Uterus (tissue), 4 donors: ENCODE measurements around the gene PCNX1. TPM values are rescaled to one million over a fixed set of nuclear protein-coding genes. Genes with fewer than 3 reads are reported as not detected.

Source experiments
- DNase-seq, 2 donors: peaks; one replicate each; pipeline ENCODE4 v3.0.0-alpha.2; 2019 to 2020
- H3K27ac ChIP-seq, 2 donors: fragments of 200-600 bp; sonication (generic); 1 replicate in 1 of 2; 2 replicates in 1 of 2; pipeline ENCODE4 v1.5.1; 2016 to 2018
- H3K27me3 ChIP-seq, 2 donors: fragments of 200-600 bp; sonication (generic); one replicate each; pipeline ENCODE4 v1.5.1; 2018 to 2019; ENCODE audit warnings: control low read depth in 1 of 2
- H3K36me3 ChIP-seq, 2 donors: fragments of 200-600 bp; sonication (generic); one replicate each; pipeline ENCODE4 v1.5.1; 2019; ENCODE audit warnings: control low read depth in 1 of 2
- H3K4me1 ChIP-seq, 2 donors: fragments of 200-600 bp; sonication (generic); one replicate each; pipeline ENCODE4 v1.5.1; 2018 to 2019; ENCODE audit warnings: control low read depth in 1 of 2
- H3K4me3 ChIP-seq, 2 donors: fragments of 200-600 bp; sonication (generic); 1 replicate in 1 of 2; 2 replicates in 1 of 2; pipeline ENCODE4 v1.5.1; 2018 to 2019; ENCODE audit warnings: mild to moderate bottlenecking in 1 of 2
- H3K9me3 ChIP-seq, 2 donors: fragments of 200-600 bp; sonication (generic); one replicate each; pipeline ENCODE4 v1.5.1; 2019; ENCODE audit warnings: control low read depth in 1 of 2
- POLR2A ChIP-seq, 2 donors: fragments of 450-650 bp; IDR thresholded peaks; one replicate each; pipeline ENCODE4 v1.6.1; 2016; ENCODE audit warnings: antibody characterized with exemption in 2 of 2, mild to moderate bottlenecking in 1 of 2, moderate library complexity in 1 of 2
- intact Hi-C: fragments of 100-400 bp; cut with DNase I; formaldehyde crosslinking; loops from one replicate; pipeline ENCODE4 v1.15.1; 2023; ENCODE audit warnings: low total_unique reads
- total RNA-seq, 4 donors: library from RNA; depleted of rRNA in 3 of 4; stranded (reverse); fragments of >200 nt in 3 of 4; gene quantifications; one replicate each; pipeline versions ENCODE4 v1.1.0 to v1.2.4, GENCODE V29; 2014 to 2023
- TF ChIP-seq, protein P1 (sequence below), 4 experiments: fragments of 200-600 bp in 2 of 4; fragments of 450-650 bp in 2 of 4; sonication (generic) in 2 of 4; IDR thresholded peaks; one replicate each; pipeline ENCODE4 v1.5.1; 2016 to 2019; ENCODE audit warnings: antibody characterized with exemption in 4 of 4, mild to moderate bottlenecking in 2 of 4, moderate library complexity in 1 of 4
- donor health status: DM: yes; HTN: yes; CAD: no.

Gene PCNX1
- total RNA-seq, 4 donors from 2014 or later: 34.6 to 112 (median 90.3) TPM

DNA sequence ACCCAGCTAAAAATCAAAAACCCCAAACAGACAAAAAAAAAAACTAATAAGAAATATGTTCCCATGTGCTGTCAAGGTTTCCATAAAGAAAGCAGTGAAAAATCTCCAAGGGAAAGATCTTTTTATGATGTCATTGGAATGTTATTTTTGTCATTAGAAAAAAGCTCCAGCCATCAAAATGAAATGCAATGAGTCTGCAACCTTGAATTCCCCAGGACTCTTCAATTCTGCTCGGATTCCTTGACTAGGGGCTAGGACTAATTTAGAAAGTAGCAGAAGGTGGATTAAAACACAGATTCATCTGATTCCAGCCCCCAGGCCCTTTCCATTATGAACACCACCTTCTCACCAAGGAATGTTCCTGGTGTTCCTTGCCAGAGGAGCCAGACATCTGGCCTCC lies 6.0 kb upstream of the PCNX1 start:
- no peak for DNase-seq
- H3K27me3 ChIP-seq: no peaks in the 10 kb centered on the region
- no peak overlapping the region for H3K27ac ChIP-seq
- intact Hi-C loops: no loop called here
- no peak overlapping the region for H3K4me3 ChIP-seq
- no peaks in the 10 kb centered on the region for H3K36me3 ChIP-seq
- peaks cover 3 to 7% of the 10 kb centered on the region in 2 donors for H3K4me1 ChIP-seq
- no peaks in the 10 kb centered on the region for H3K9me3 ChIP-seq
- TF ChIP-seq, protein P1, sequence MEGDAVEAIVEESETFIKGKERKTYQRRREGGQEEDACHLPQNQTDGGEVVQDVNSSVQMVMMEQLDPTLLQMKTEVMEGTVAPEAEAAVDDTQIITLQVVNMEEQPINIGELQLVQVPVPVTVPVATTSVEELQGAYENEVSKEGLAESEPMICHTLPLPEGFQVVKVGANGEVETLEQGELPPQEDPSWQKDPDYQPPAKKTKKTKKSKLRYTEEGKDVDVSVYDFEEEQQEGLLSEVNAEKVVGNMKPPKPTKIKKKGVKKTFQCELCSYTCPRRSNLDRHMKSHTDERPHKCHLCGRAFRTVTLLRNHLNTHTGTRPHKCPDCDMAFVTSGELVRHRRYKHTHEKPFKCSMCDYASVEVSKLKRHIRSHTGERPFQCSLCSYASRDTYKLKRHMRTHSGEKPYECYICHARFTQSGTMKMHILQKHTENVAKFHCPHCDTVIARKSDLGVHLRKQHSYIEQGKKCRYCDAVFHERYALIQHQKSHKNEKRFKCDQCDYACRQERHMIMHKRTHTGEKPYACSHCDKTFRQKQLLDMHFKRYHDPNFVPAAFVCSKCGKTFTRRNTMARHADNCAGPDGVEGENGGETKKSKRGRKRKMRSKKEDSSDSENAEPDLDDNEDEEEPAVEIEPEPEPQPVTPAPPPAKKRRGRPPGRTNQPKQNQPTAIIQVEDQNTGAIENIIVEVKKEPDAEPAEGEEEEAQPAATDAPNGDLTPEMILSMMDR (IDR thresholded peaks at IDR 0.05): no peak
- no peak for TF ChIP-seq POLR2A (IDR thresholded peaks at IDR 0.05)

DNA sequence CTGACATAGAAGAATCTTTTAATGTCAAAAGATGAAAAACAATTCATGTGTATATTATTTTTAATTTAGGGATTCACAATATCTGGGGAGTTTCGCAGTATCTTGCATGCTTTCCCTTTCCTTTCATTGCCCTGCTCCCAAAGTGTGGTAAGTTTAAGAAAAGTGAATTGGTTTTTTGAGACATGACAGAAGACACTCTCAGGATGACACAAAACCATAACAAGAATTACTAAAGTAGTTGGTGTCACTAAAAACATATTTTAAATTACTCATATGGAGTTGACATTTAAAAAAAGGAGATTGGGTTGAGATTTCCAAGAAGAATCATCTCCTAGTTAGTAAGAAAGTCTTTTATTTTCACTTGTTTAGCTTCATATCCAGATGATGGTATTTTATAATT lies 5.1 kb upstream of the PCNX1 start:
- DNase-seq: no peak
- intact Hi-C loops: no loop called here
- Histone ChIP-seq H3K4me1 (peaks cover 2 to 7% of the 10 kb centered on the region in 2 donors), H3K9me3 (no peaks in the 10 kb centered on the region), H3K27ac (no peak overlapping the region), H3K36me3 (no peaks in the 10 kb centered on the region), H3K27me3 (no peaks in the 10 kb centered on the region), H3K4me3 (no peak overlapping the region)
- TF ChIP-seq POLR2A (IDR thresholded peaks at IDR 0.05): no peak
- TF ChIP-seq, protein P1 (IDR thresholded peaks at IDR 0.05): no peak

DNA sequence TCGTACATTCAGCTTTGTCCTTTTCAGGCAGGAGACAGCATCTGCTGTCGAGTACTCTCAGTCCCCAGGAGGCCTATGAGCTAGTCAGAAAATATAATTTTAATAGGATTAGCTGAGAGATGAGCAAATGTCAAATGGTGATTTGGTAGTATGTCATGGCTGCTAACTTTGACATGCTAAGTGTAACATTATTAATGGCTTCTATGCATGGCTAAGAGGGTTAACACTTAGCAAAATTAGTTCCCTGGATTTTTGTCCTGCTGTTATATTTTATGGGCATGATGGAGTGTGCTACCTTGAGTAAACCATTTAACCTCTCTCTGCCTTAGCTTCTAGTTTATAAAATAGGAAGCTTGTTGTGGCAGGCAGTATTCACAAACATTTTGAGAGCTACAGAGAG lies 2.9 kb upstream of the PCNX1 start:
- Histone ChIP-seq H3K9me3 (no peaks in the 10 kb centered on the region), H3K27ac (no peak overlapping the region), H3K27me3 (no peaks in the 10 kb centered on the region), H3K4me1 (peaks cover 0 to 8% of the 10 kb centered on the region in 2 donors), H3K4me3 (no peak overlapping the region), H3K36me3 (no peaks in the 10 kb centered on the region)
- no peak for TF ChIP-seq POLR2A (IDR thresholded peaks at IDR 0.05)
- TF ChIP-seq, protein P1 (IDR thresholded peaks at IDR 0.05): no peak
- DNase-seq: no peak
- intact Hi-C loops: no loop called here

DNA sequence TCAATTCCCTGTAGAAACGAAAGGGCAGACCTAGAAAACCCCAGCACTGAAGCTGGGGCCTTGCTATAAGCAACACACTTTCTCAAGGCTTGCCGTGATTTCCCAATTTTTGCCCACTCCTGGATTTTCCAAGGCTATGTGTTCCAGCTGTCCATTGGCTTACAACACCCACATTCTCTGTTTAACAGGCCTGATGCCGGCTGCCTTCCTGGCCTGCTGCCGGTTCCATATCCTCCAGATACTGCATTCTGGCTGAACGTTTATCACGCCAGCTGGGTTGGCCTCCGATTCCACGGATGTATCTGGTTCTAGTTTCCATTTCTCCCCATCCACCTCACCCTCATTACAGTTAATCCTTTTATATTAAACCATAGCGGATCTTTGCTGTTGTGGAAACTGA lies 2.0 kb upstream of the PCNX1 start:
- Histone ChIP-seq H3K27me3 (no peaks in the 10 kb centered on the region), H3K4me3 (no peak overlapping the region), H3K9me3 (no peaks in the 10 kb centered on the region), H3K36me3 (no peaks in the 10 kb centered on the region), H3K27ac (peak overlapping the region; percentile 17 to 99), H3K4me1 (peaks cover 0 to 11% of the 10 kb centered on the region in 2 donors)
- TF ChIP-seq, protein P1 (IDR thresholded peaks at IDR 0.05): no peak
- TF ChIP-seq POLR2A (IDR thresholded peaks at IDR 0.05): no peak
- intact Hi-C loops: no loop called here
- DNase-seq: peak in 1 of 2 donors; percentile 22

DNA sequence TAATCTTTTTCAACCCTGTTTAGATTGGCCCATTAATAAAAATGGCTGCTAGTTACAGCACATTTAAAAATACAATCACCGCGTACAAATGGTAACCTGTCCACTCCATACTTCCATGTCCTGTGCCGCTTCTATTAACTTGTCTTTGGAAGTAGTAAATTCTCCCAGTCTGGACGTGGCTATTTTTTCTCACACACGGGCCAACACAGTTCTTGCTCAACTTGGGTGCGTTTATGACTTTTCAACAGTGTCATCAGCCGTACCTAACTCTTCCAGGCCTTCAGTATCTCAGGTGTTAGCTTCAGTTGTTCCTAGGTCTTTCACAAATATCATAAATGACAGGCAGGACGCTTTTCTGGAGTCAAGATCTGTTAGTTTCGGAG lies 475 bp upstream of the PCNX1 start:
- DNase-seq: no peak
- intact Hi-C loops: loop anchor here (2.0 kb wide), 1 partner anchor 66 kb away; no protein-coding TSS in a partner anchor
- no peaks in the 10 kb centered on the region for H3K36me3 ChIP-seq
- H3K4me1 ChIP-seq: peaks cover 8 to 11% of the 10 kb centered on the region in 2 donors
- H3K4me3 ChIP-seq: peak overlapping the region; percentile 64 to 87
- H3K9me3 ChIP-seq: no peaks in the 10 kb centered on the region
- peak overlapping the region; percentile 98 to 99 for H3K27ac ChIP-seq
- no peak for TF ChIP-seq POLR2A (IDR thresholded peaks at IDR 0.05)
- TF ChIP-seq, protein P1 (IDR thresholded peaks at IDR 0.05): no peak
- H3K27me3 ChIP-seq: no peaks in the 10 kb centered on the region
